Activated CD8-positive, alpha-beta T cell treated with anti-CD3 and anti-CD28 coated beads for 36 hours (primary cell): ENCODE measurements around the gene PACSIN1. TPM values are rescaled to one million over a fixed set of nuclear protein-coding genes. Genes with fewer than 3 reads are reported as not detected.

ENCODE experiments used
- ATAC-seq: fragments of 200-7000 bp; cut with Tn5 transposase; one replicate; pipeline ENCODE4 v1.10.0; 2021; ENCODE audit warnings: mild to moderate bottlenecking, moderate library complexity
- CTCF ChIA-PET: fragments of 350-600 bp; sonication (Branson Sonifier 250); formaldehyde crosslinking; loops from one replicate; lab custom pipeline; 2021; ENCODE audit warnings: antibody characterized with exemption; lab: Charles Lee
- POLR2A ChIA-PET: fragments of 350-600 bp; sonication (Branson Sonifier 250); formaldehyde crosslinking; loops from one replicate; lab custom pipeline; 2021; ENCODE audit warnings: antibody characterized with exemption; lab: Charles Lee
- DNase-seq: peaks from one replicate; pipeline ENCODE4 v3.0.0-alpha.2; 2020
- H3K27ac Mint-ChIP-seq: one replicate; pipeline ENCODE4 v1.8.0; 2021; ENCODE audit warnings: mild to moderate bottlenecking, mixed read lengths
- H3K27me3 Mint-ChIP-seq: one replicate; pipeline ENCODE4 v1.8.0; 2021; ENCODE audit warnings: mixed read lengths
- H3K36me3 Mint-ChIP-seq: one replicate; pipeline ENCODE4 v1.8.0; 2021; ENCODE audit warnings: low read depth, mixed read lengths
- H3K4me1 Mint-ChIP-seq: one replicate; pipeline ENCODE4 v1.8.0; 2021; ENCODE audit warnings: low read depth, mixed read lengths
- H3K4me3 Mint-ChIP-seq: one replicate; pipeline ENCODE4 v1.8.0; 2021; ENCODE audit warnings: mild to moderate bottlenecking, moderate library complexity, mixed read lengths
- H3K9me3 Mint-ChIP-seq: one replicate; pipeline ENCODE4 v1.8.0; 2021; ENCODE audit warnings: mixed read lengths
- intact Hi-C: fragments of 100-400 bp; cut with micrococcal nuclease; formaldehyde crosslinking; loops from one replicate; pipeline ENCODE4 v1.10.0; 2022
- total RNA-seq, 2 experiments: library from RNA; stranded (reverse); gene quantifications; one replicate each; pipeline ENCODE4 v1.2.3, GENCODE V29; 2021
- TF ChIP-seq, protein P1 (sequence below): fragments of 200-600 bp; IDR thresholded peaks from one replicate; pipeline ENCODE4 v1.8.0; 2022; ENCODE audit warnings: antibody characterized with exemption, mild to moderate bottlenecking

The PACSIN1 gene
- total RNA-seq, 2 experiments from 2014 or later, result 0.47 to 0.51 TPM

DNA sequence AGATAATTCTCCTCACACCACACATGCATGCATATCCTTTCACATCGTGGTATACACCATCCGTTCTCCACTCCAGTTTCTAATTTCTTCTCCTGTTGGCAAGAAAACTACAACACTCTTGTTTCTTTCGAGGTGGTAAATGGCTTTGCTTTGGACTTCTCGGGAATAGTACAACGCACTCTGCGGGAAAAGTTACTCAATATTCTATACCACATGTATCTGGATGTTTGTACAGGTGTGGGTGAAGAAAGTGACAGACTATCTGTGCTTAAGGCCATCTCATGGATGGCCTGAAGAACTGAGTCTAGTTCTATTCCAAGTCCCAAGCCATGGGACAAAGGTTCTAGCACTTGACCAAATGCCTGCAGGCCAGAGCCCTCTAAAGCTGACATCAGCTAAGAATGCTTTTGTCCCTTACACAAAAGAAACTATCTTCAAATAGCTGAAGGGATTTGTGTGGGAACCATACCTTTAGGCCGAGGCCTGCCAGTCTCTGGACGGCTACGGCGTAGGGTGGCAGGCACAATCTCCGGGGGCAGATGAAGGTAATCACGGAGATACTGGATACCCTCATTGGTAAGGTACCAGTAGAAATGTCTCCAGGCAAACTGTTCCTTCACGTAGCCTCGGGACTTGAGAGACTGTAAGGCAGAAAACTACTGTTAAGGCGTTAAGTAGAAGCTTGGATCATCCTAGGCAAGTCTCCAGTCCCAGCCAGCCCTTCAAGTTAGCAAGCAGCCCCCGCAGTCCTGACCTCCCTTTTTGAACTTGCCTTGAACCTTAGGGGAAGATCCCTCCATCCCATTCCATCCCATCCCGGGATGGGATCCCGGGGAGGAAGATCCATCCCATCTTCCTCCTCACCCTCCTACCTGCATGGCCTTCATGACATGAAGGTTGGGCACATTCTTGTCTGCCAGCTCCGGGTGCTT lies 41.4 kb upstream of the PACSIN1 start:
- Mint-ChIP-seq H3K27ac (peak overlapping the region; percentile 100), H3K4me3 (peak overlapping the region; percentile 98), H3K4me1 (peaks cover 38% of the 10 kb centered on the region), H3K9me3 (no peaks in the 10 kb centered on the region), H3K27me3 (peaks cover 2% of the 10 kb centered on the region), H3K36me3 (peaks cover 56% of the 10 kb centered on the region)
- intact Hi-C loops, result no loop called here
- TF ChIP-seq, protein P1, sequence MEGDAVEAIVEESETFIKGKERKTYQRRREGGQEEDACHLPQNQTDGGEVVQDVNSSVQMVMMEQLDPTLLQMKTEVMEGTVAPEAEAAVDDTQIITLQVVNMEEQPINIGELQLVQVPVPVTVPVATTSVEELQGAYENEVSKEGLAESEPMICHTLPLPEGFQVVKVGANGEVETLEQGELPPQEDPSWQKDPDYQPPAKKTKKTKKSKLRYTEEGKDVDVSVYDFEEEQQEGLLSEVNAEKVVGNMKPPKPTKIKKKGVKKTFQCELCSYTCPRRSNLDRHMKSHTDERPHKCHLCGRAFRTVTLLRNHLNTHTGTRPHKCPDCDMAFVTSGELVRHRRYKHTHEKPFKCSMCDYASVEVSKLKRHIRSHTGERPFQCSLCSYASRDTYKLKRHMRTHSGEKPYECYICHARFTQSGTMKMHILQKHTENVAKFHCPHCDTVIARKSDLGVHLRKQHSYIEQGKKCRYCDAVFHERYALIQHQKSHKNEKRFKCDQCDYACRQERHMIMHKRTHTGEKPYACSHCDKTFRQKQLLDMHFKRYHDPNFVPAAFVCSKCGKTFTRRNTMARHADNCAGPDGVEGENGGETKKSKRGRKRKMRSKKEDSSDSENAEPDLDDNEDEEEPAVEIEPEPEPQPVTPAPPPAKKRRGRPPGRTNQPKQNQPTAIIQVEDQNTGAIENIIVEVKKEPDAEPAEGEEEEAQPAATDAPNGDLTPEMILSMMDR, result no peak
- ChIA-PET CTCF (interaction anchor here (0.8 to 2.0 kb wide), 4 partner anchors 10 to 175 kb away, joined by 3 to 9 read pairs (median 5); no protein-coding TSS in a partner anchor), POLR2A (interaction anchor here (0.6 to 5.0 kb wide), 14 partner anchors 9 to 1066 kb away, joined by 3 to 63 read pairs (median 4); partner anchors contain the start of genes BLTP3A, HMGA1, NUDT3 and SMIM29)
- ATAC-seq, result no peak
- DNase-seq, result no peak

DNA sequence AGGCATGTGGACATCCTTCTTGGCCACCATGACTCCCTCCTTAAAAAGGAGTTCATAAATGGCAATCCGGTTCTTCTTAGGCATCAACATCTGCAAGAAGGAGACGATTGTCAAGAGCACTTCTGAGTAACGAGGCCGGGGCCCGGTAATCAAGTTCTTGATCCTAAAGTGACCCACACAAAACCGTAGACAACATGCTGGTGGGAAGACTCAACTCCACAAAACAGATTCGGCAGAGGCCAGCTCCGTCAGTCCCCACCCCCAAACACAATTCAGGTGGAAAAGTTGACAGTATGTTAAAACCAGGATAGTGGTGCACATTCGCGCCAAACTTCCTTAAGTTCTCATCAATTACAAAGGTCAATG lies 40.8 kb upstream of the PACSIN1 start:
- Mint-ChIP-seq H3K4me3 (peak overlapping the region; percentile 98), H3K4me1 (peaks cover 36% of the 10 kb centered on the region), H3K27ac (peak overlapping the region; percentile 100), H3K9me3 (no peaks in the 10 kb centered on the region), H3K36me3 (peaks cover 51% of the 10 kb centered on the region), H3K27me3 (peaks cover 2% of the 10 kb centered on the region)
- intact Hi-C loops, result no loop called here
- DNase-seq, result peak; percentile 27
- ChIA-PET POLR2A (interaction anchor here (0.6 to 5.0 kb wide), 11 partner anchors 10 to 1065 kb away, joined by 3 to 63 read pairs (median 4); partner anchors contain the start of genes BLTP3A, HMGA1, NUDT3 and SMIM29), CTCF (interaction anchor here (0.8 to 2.0 kb wide), 3 partner anchors 10 to 175 kb away, joined by 3 to 9 read pairs (median 3); no protein-coding TSS in a partner anchor)
- TF ChIP-seq, protein P1, result no peak
- ATAC-seq, result no peak

DNA sequence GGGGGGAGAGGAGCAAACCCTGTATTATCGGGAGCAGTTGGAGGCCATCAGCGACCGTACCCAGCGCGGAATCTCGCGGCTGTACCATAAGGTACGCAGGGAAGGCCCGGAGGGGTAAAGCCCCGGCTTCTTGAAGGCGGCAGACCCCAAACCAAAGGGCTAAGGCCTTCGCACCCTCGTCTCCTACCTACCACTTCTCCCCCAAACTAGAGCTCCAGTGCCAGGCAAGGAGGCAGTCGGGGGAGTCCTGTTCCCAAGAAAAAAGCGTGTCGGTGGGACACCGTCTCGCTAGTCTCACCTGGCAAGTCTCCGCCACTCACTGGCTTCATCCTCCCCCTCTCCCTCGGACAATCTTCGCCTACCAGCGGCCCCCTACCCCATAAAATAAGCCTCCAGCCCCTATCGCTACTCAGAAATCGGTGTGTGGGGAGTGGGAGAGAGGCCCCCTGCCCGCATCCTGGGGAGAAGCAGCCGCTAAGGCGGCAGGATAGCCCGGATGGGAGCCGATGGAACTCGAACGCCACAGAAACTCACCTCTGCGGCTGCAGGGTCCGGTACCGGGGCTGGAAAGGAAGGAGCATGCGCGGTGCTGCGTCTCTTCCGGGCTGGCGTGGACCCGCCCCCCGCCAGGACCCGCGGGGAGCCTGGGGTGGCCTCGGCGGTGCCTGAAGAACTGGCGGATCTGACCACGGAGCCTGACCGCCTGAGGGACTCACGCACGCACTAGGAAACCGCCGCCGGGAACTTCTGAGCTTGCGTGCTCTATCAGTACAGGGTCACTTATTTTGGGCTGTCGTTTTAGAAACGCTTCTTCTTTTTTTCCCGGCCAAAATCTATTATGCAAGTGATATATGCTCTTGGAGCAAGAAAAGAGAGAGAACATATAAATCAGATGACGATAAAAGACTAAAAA lies 40.1 kb upstream of the PACSIN1 start, which contains the start of gene RPS10:
Gene RPS10, minus strand, starts transcription at position 572 of the 913 bp plus-strand sequence. CDS start 848 bp downstream, outside the sequence.
- TF ChIP-seq, protein P1, result no peak
- Mint-ChIP-seq H3K27me3 (peaks cover 2% of the 10 kb centered on the region), H3K9me3 (no peaks in the 10 kb centered on the region), H3K36me3 (peaks cover 48% of the 10 kb centered on the region), H3K4me1 (peaks cover 33% of the 10 kb centered on the region), H3K27ac (peak within 1 kb of the TSS; percentile 100), H3K4me3 (peak within 1 kb of the TSS; percentile 98)
- POLR2A ChIA-PET, result interaction anchor here (0.6 to 5.0 kb wide), 15 partner anchors 10 to 366 kb away, joined by 3 to 63 read pairs (median 4); partner anchors contain the start of genes BLTP3A, HMGA1, NUDT3 and SMIM29
- peak; percentile 92 for DNase-seq
- intact Hi-C loops, result no loop called here
- ATAC-seq, result peak; percentile 98
- CTCF ChIA-PET, result interaction anchor here (0.8 to 1.4 kb wide), 4 partner anchors 11 to 176 kb away, joined by 3 to 7 read pairs (median 4); partner anchors contain the start of gene SMIM29

DNA sequence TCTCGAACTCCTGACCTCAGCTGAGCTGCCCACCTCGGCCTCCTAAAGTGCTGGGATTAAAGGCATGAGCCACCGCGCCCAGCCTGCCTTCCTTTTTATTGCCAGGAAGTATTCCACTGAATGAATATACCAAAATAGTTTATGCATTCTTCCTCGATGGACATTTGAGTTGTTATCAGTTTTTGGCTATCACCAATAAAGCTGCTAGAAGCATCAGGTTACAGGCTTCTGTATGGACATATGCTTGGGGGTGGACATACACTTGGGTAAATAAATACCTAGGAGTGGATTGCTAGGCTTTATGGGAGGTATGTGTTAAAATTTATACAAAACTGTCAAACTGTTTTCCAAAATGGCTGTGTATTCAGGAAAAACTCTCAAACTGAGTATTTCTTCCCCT lies 30.0 kb upstream of the PACSIN1 start:
- H3K27me3 Mint-ChIP-seq, result no peaks in the 10 kb centered on the region
- no peaks in the 10 kb centered on the region for H3K9me3 Mint-ChIP-seq
- CTCF ChIA-PET, result no interaction called here
- no peaks in the 10 kb centered on the region for H3K36me3 Mint-ChIP-seq
- TF ChIP-seq, protein P1, result no peak
- intact Hi-C loops, result no loop called here
- no peak overlapping the region for H3K27ac Mint-ChIP-seq
- H3K4me3 Mint-ChIP-seq, result no peak overlapping the region
- DNase-seq, result no peak
- ATAC-seq, result no peak
- H3K4me1 Mint-ChIP-seq, result no peaks in the 10 kb centered on the region
- POLR2A ChIA-PET, result interaction anchor here (1.8 kb wide), 1 partner anchor 20 kb away, joined by 6 read pairs; no protein-coding TSS in a partner anchor
